H9 (cell line): ENCODE results near the gene PRF1. TPM values are rescaled to one million over a fixed set of nuclear protein-coding genes. Genes with fewer than 3 reads are reported as not detected.

ENCODE experiments used
- DNase-seq: peaks from one replicate; pipeline ENCODE4 v3.0.0-alpha.2; 2017
- H2AFZ ChIP-seq: one replicate; pipeline ENCODE4 v1.6.1; 2013; ENCODE audit warnings: mild to moderate bottlenecking, low read length, control low read depth, moderate library complexity
- H2AK5ac ChIP-seq: 2 replicates; pipeline ENCODE4 v1.6.1; 2013; ENCODE audit warnings: low read length, control low read depth, mixed read lengths; ENCODE audit not compliant: insufficient read length
- H2BK120ac ChIP-seq: one replicate; pipeline ENCODE4 v1.6.1; 2013; ENCODE audit warnings: low read depth, mild to moderate bottlenecking, low read length, control low read depth, inconsistent platforms; ENCODE audit not compliant: poor library complexity, severe bottlenecking
- H2BK12ac ChIP-seq: 2 replicates; pipeline ENCODE4 v1.6.1; 2013; ENCODE audit warnings: low read length, control low read depth, mixed read lengths, low read depth; ENCODE audit not compliant: insufficient read length
- H2BK15ac ChIP-seq: 2 replicates; pipeline ENCODE4 v1.6.1; 2013; ENCODE audit warnings: low read depth, low read length, control low read depth
- H2BK20ac ChIP-seq: one replicate; pipeline ENCODE4 v1.6.1; 2013; ENCODE audit warnings: low read depth, mild to moderate bottlenecking, low read length, control low read depth, inconsistent platforms; ENCODE audit not compliant: poor library complexity, severe bottlenecking
- H2BK5ac ChIP-seq: 2 replicates; pipeline ENCODE4 v1.6.1; 2013; ENCODE audit warnings: low read length, control low read depth, mixed read lengths; ENCODE audit not compliant: insufficient read length
- H3K14ac ChIP-seq: 2 replicates; pipeline ENCODE4 v1.6.1; 2013; ENCODE audit warnings: low read length, control low read depth; ENCODE audit not compliant: insufficient read depth
- H3K18ac ChIP-seq: 2 replicates; pipeline ENCODE4 v1.6.1; 2013; ENCODE audit warnings: low read depth, mild to moderate bottlenecking, mixed read lengths, low read length, control low read depth; ENCODE audit not compliant: insufficient read length
- H3K23ac ChIP-seq: 2 replicates; pipeline ENCODE4 v1.6.1; 2013; ENCODE audit warnings: low read length, control low read depth, mixed read lengths, low read depth; ENCODE audit not compliant: insufficient read length
- H3K23me2 ChIP-seq: 2 replicates; pipeline ENCODE4 v1.6.1; 2013; ENCODE audit warnings: low read depth, mild to moderate bottlenecking, mixed read lengths, low read length, control low read depth; ENCODE audit not compliant: insufficient read length, poor library complexity, severe bottlenecking
- H3K27ac ChIP-seq: 2 replicates; pipeline ENCODE4 v1.5.1; 2013; ENCODE audit warnings: low read length, control low read depth, mixed read lengths, low read depth; ENCODE audit not compliant: insufficient read length
- H3K27me3 ChIP-seq: 2 replicates; pipeline ENCODE4 v1.6.1; 2013; ENCODE audit warnings: low read length, control low read depth, inconsistent platforms; ENCODE audit not compliant: insufficient read depth
- H3K4ac ChIP-seq: 2 replicates; pipeline ENCODE4 v1.6.1; 2013; ENCODE audit warnings: low read depth, mild to moderate bottlenecking, control low read depth, inconsistent platforms, low read length, moderate library complexity
- H3K4me1 ChIP-seq: 2 replicates; pipeline ENCODE4 v1.6.1; 2013; ENCODE audit warnings: low read length, control low read depth, inconsistent platforms; ENCODE audit not compliant: insufficient read depth
- H3K4me2 ChIP-seq: 2 replicates; pipeline ENCODE4 v1.6.1; 2013; ENCODE audit warnings: low read length, control low read depth, mixed read lengths; ENCODE audit not compliant: insufficient read length, insufficient read depth
- H3K56ac ChIP-seq: 2 replicates; pipeline ENCODE4 v1.6.1; 2013; ENCODE audit warnings: low read depth, mild to moderate bottlenecking, mixed read lengths, low read length, control low read depth; ENCODE audit not compliant: insufficient read length
- H3K79me1 ChIP-seq: 2 replicates; pipeline ENCODE4 v1.6.1; 2013; ENCODE audit warnings: low read depth, mild to moderate bottlenecking, moderate library complexity, low read length, control low read depth, inconsistent platforms; ENCODE audit not compliant: insufficient read depth, poor library complexity, severe bottlenecking
- H3K79me2 ChIP-seq: 2 replicates; pipeline ENCODE4 v1.6.1; 2013; ENCODE audit warnings: low read length, control low read depth, inconsistent platforms; ENCODE audit not compliant: insufficient read depth
- H3K9ac ChIP-seq: 2 replicates; pipeline ENCODE4 v1.6.1; 2013; ENCODE audit warnings: low read length, control low read depth, mixed read lengths; ENCODE audit not compliant: insufficient read length; ENCODE audit errors: extremely low read depth
- H3K9me3 ChIP-seq: one replicate; pipeline ENCODE4 v1.6.1; 2013; ENCODE audit warnings: low read depth, low read length, inconsistent platforms; ENCODE audit not compliant: control insufficient read depth
- H3T11ph ChIP-seq: one replicate; pipeline ENCODE4 v1.6.1; 2013; ENCODE audit warnings: mild to moderate bottlenecking, low read length, control low read depth, inconsistent platforms
- H4K20me1 ChIP-seq: one replicate; pipeline ENCODE4 v1.6.1; 2013; ENCODE audit not compliant: control insufficient read depth, insufficient read length, insufficient read depth
- H4K5ac ChIP-seq: 2 replicates; pipeline ENCODE4 v1.6.1; 2013; ENCODE audit warnings: low read depth, mild to moderate bottlenecking, mixed read lengths, low read length, control low read depth; ENCODE audit not compliant: insufficient read length
- H4K8ac ChIP-seq: replicated peaks from 2 replicates; pipeline ENCODE4 v1.6.1; 2013; ENCODE audit warnings: low read length, control low read depth, mixed read lengths, low read depth; ENCODE audit not compliant: insufficient read length
- H4K91ac ChIP-seq: 2 replicates; pipeline ENCODE4 v1.6.1; 2013; ENCODE audit warnings: low read depth, mild to moderate bottlenecking, moderate library complexity, mixed read lengths, low read length, control low read depth; ENCODE audit not compliant: insufficient read length
- H3K27ac Mint-ChIP-seq, 3 experiments: 2 replicates in 2 of 3; 3 replicates in 1 of 3; pipeline ENCODE4 v1.8.0; 2020 to 2021; ENCODE audit warnings: mixed read lengths in 3 of 3, mild to moderate bottlenecking in 1 of 3, moderate library complexity in 1 of 3
- H3K27me3 Mint-ChIP-seq: 2 replicates; pipeline ENCODE4 v1.8.0; 2021; ENCODE audit warnings: low read depth, mild to moderate bottlenecking, moderate library complexity, mixed read lengths
- H3K36me3 Mint-ChIP-seq, 3 experiments: 2 replicates in 2 of 3; 3 replicates in 1 of 3; pipeline ENCODE4 v1.8.0; 2020 to 2021; ENCODE audit warnings: low read depth in 3 of 3, mixed read lengths in 3 of 3; ENCODE audit not compliant: insufficient read depth in 1 of 3
- H3K4me1 Mint-ChIP-seq, 2 experiments: 2 replicates each; pipeline ENCODE4 v1.8.0; 2020; ENCODE audit warnings: mixed read lengths in 2 of 2
- H3K4me3 Mint-ChIP-seq, 2 experiments: 2 replicates in 1 of 2; 3 replicates in 1 of 2; pipeline ENCODE4 v1.8.0; 2020 to 2021; ENCODE audit warnings: mild to moderate bottlenecking in 2 of 2, mixed read lengths in 2 of 2, moderate library complexity in 1 of 2
- H3K9me3 Mint-ChIP-seq, 2 experiments: 2 replicates in 1 of 2; 3 replicates in 1 of 2; pipeline ENCODE4 v1.8.0; 2020; ENCODE audit warnings: mild to moderate bottlenecking in 2 of 2, mixed read lengths in 2 of 2, moderate library complexity in 1 of 2
- CTCF ChIP-seq: fragments of 200-600 bp; sonication (generic); conservative IDR thresholded peaks from 3 replicates; pipeline ENCODE4 v1.8.0; 2021; ENCODE audit warnings: antibody characterized with exemption, mild to moderate bottlenecking
- WGBS: extraction: QIAGEN DNeasy Blood & Tissue Kit; methylation state at CpG from one replicate; pipeline ENCODE4 v1.1.7; 2013; ENCODE audit warnings: missing lambda C conversion rate, low lambda C conversion rate, mixed read lengths; ENCODE audit not compliant: insufficient read length; ENCODE audit errors: extremely low coverage; 5-methylcytosine and 5-hydroxymethylcytosine counted together
- total RNA-seq: library from RNA; stranded (reverse); gene quantifications from 2 replicates; pipeline ENCODE4 v1.2.1, GENCODE V29; 2021

Gene PRF1
- total RNA-seq, 1 experiment from 2014 or later: not detected

DNA sequence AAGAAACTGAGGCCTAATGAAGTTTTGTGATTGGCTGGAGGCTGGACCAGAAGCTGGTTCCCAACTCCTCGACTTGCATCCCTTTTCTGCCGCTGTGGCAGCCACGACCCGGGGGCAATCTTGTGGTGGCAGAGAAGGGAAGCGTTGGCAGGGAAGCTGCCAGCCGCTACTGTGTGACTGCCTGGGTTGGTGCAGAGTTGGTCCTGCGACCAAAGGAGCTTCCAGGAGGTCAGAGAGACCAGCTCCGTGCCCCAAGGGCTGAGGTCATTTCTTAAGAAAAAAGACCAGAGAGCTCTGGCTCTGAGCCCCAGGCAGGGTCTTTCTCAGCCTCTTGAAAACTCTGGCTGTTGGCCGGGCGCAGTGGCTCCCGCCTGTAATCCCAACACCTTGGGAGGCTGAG lies 47.2 kb downstream of the PRF1 start:
- Histone ChIP-seq H3K79me2 (no peaks in the 10 kb centered on the region), H3K56ac (no peak overlapping the region)

More for the DNA sequence above, 47.2 kb downstream of the PRF1 start:
- no peaks in the 10 kb centered on the region for H4K20me1 ChIP-seq
- no peak overlapping the region for H2AK5ac ChIP-seq
- H3K27me3 ChIP-seq: no peaks in the 10 kb centered on the region
- H3K27me3 Mint-ChIP-seq: no peaks in the 10 kb centered on the region
- H3K4me1 ChIP-seq: no peaks in the 10 kb centered on the region
- no peak overlapping the region for H2AFZ ChIP-seq
- no peak overlapping the region for H3K27ac ChIP-seq
- no peak overlapping the region for H3K4ac ChIP-seq
- no peaks in the 10 kb centered on the region; a peak in 1 of 5 replicates for H3K9me3 Mint-ChIP-seq
- H3K36me3 Mint-ChIP-seq: peaks cover 10 to 24% (median 11%) of the 10 kb centered on the region in 3 experiments; a peak in 5 of 7 replicates
- no peak overlapping the region for H4K91ac ChIP-seq
- no peak overlapping the region for H3K9ac ChIP-seq
- no peak overlapping the region for H2BK5ac ChIP-seq
- H3K27ac Mint-ChIP-seq: no peak overlapping the region; a peak in 1 of 7 replicates
- H4K8ac ChIP-seq: no peak overlapping the region
- H3K23ac ChIP-seq: no peak overlapping the region
- H3K4me2 ChIP-seq: no peak overlapping the region
- H2BK15ac ChIP-seq: no peak overlapping the region
- no peak overlapping the region for H3K14ac ChIP-seq
- TF ChIP-seq CTCF: no peak
- H3K9me3 ChIP-seq: no peaks in the 10 kb centered on the region
- no peak overlapping the region for H2BK12ac ChIP-seq
- no peak overlapping the region for H3T11ph ChIP-seq
- no peak overlapping the region for H4K5ac ChIP-seq
- H3K18ac ChIP-seq: no peak overlapping the region
- no peak overlapping the region for H2BK120ac ChIP-seq
- WGBS: no CpG with 5 or more reads among the region's 11 CpGs
- no peak overlapping the region for H2BK20ac ChIP-seq
- H3K4me3 Mint-ChIP-seq: no peak overlapping the region
- DNase-seq: no peak
- H3K23me2 ChIP-seq: no peaks in the 10 kb centered on the region
- no peaks in the 10 kb centered on the region for H3K79me1 ChIP-seq
- H3K4me1 Mint-ChIP-seq: peaks cover 19 to 21% of the 10 kb centered on the region in 2 experiments
